HepG2 (cell line): ENCODE data around the gene S100A6. TPM values are rescaled to one million over a fixed set of nuclear protein-coding genes. Genes with fewer than 3 reads are reported as not detected.

Experiments used
- ATAC-seq: fragments of 200-7000 bp; cut with Tn5 transposase; 3 replicates; pipeline ENCODE4 v1.9.1; 2020; ENCODE audit warnings: mild to moderate bottlenecking, moderate library complexity
- BruUV-seq: library from RNA; stranded (reverse); fragments of 400-500 nt; replicated peaks from 2 replicates; lab custom pipeline; 2021; lab: Mats Ljungman, UMichigan
- CTCF ChIA-PET: fragments of 300-600 bp; formaldehyde crosslinking; extraction: SDS; loops from one replicate; lab custom pipeline; 2021; ENCODE audit warnings: low total read pairs, inconsistent platforms, low intra/inter-chr PET ratio; lab: Yijun Ruan, JAX
- POLR2A ChIA-PET: fragments of 350-600 bp; sonication (Branson Sonifier 250); formaldehyde crosslinking; loops from one replicate; lab custom pipeline; 2020; ENCODE audit warnings: antibody characterized with exemption, inconsistent platforms; lab: Yijun Ruan, JAX
- DNase-seq: peaks from one replicate; pipeline ENCODE4 v3.0.0-alpha.2; 2015; ENCODE audit warnings: low spot score
- FAIRE-seq: peaks from 3 replicates; lab custom pipeline; 2011; peaks lifted over from hg19 to GRCh38; lab: Jason Lieb, UNC
- H2AFZ ChIP-seq: one replicate; pipeline ENCODE4 v1.6.1; 2011; ENCODE audit warnings: low read length, inconsistent platforms
- H3K27ac ChIP-seq: fragments of 300-600 bp; 3 replicates; pipeline ENCODE4 v1.8.0; 2011; ENCODE audit warnings: mixed run types, mild to moderate bottlenecking, mixed read lengths, low read length, inconsistent platforms; ENCODE audit not compliant: insufficient read depth; ENCODE audit errors: extremely low read length
- H3K27me3 ChIP-seq, 2 experiments: fragments of 200-600 bp in 1 of 2; 2 replicates in 1 of 2; 3 replicates in 1 of 2; pipeline versions ENCODE4 v1.6.0 to v1.8.0; 2011; ENCODE audit warnings: low read length in 2 of 2, mild to moderate bottlenecking in 2 of 2, moderate library complexity in 2 of 2, inconsistent platforms in 1 of 2; ENCODE audit not compliant: insufficient read depth in 2 of 2, control insufficient read depth in 1 of 2
- H3K36me3 ChIP-seq, 2 experiments: fragments of 200-600 bp in 1 of 2; replicated peaks in 1 of 2; 2 replicates in 1 of 2; 3 replicates in 1 of 2; pipeline versions ENCODE4 v1.5.1 to v1.8.0; 2011; ENCODE audit warnings: low read length in 2 of 2, inconsistent platforms in 1 of 2; ENCODE audit not compliant: insufficient read depth in 2 of 2, control insufficient read depth in 1 of 2
- H3K4me1 ChIP-seq: 2 replicates; pipeline ENCODE4 v1.5.1; 2012; ENCODE audit warnings: low read length, inconsistent platforms; ENCODE audit not compliant: insufficient read depth
- H3K4me2 ChIP-seq: 2 replicates; pipeline ENCODE4 v1.6.0; 2011; ENCODE audit warnings: low read depth, low read length, inconsistent platforms
- H3K4me3 ChIP-seq, 3 experiments: fragments of 200-600 bp in 1 of 3; sonication (generic), shearing (Covaris generic) in 1 of 3; replicated peaks in 1 of 3; 2 replicates each; pipeline ENCODE4 v1.5.1; 2011 to 2016; ENCODE audit warnings: low read length in 3 of 3, inconsistent platforms in 2 of 3, low read depth in 2 of 3, mild to moderate bottlenecking in 2 of 3, control low read depth in 1 of 3, mixed read lengths in 1 of 3; ENCODE audit not compliant: insufficient read depth in 1 of 3
- H3K79me2 ChIP-seq: one replicate; pipeline ENCODE4 v1.6.1; 2011; ENCODE audit warnings: low read length, inconsistent platforms; ENCODE audit not compliant: insufficient read depth
- H3K9ac ChIP-seq: 2 replicates; pipeline ENCODE4 v1.6.0; 2011; ENCODE audit warnings: mild to moderate bottlenecking, low read depth, low read length, inconsistent platforms; ENCODE audit not compliant: insufficient read depth
- H3K9me3 ChIP-seq: 2 replicates; pipeline ENCODE4 v1.5.1; 2012; ENCODE audit warnings: mild to moderate bottlenecking, low read length
- H4K20me1 ChIP-seq: 2 replicates; pipeline ENCODE4 v1.6.0; 2011; ENCODE audit warnings: inconsistent platforms, mild to moderate bottlenecking, low read length, moderate library complexity; ENCODE audit not compliant: insufficient read depth
- GPN1 ChIP-seq: sonication (generic); formaldehyde crosslinking; IDR thresholded peaks from 2 replicates; pipeline ENCODE4 v1.5.1; 2020; ENCODE audit warnings: missing genetic modification reagents, borderline replicate concordance
- REL ChIP-seq: sonication (generic); formaldehyde crosslinking; conservative IDR thresholded peaks from 2 replicates; pipeline ENCODE4 v1.8.0; 2022; ENCODE audit warnings: mild to moderate bottlenecking, missing genetic modification reagents, moderate library complexity
- WGBS: methylation state at CpG from one replicate; pipeline ENCODE4 v1.1.6; 2017; ENCODE audit warnings: low lambda C conversion rate; 5-methylcytosine and 5-hydroxymethylcytosine counted together
- in situ Hi-C: cut with HindIII; loops from 2 replicates; pipeline ENCODE4 v1.10.0; 2017; ENCODE audit warnings: low pct_unique_long_range_greater_than_20kb; ENCODE audit not compliant: extremely low pct_ligation_motif_present
- intact Hi-C: fragments of 100-400 bp; cut with micrococcal nuclease; formaldehyde crosslinking; loops from one replicate; pipeline ENCODE4 v1.10.0; 2022; ENCODE audit not compliant: unreplicated experiment
- polyA plus RNA-seq, 8 experiments: library from polyadenylated mRNA; depleted of rRNA in 3 of 8; stranded (reverse) in 7 of 8; unstranded in 1 of 8; fragments of >200 nt; fragmentation: Illumina TruSeq in 4 of 8; extraction: Trizol in 4 of 8; gene quantifications; 2 replicates each; pipeline versions ENCODE4 v1.2.1 to v1.2.3, GENCODE V29; 2011 to 2016; ENCODE audit warnings: low read depth in 4 of 8, missing spikeins in 1 of 8, mixed read lengths in 1 of 8; ENCODE audit not compliant: insufficient read depth in 1 of 8
- total RNA-seq, 5 experiments: library from RNA; depleted of rRNA; stranded (reverse); fragments of >200 nt; fragmentation: Illumina TruSeq; extraction: Trizol; gene quantifications; 2 replicates each; pipeline ENCODE4 v1.2.3, GENCODE V29; 2016; ENCODE audit warnings: low read depth in 1 of 5
- TF ChIP-seq, protein P1 (sequence below): sonication (generic); formaldehyde crosslinking; IDR thresholded peaks from 2 replicates; pipeline ENCODE4 v1.5.0; 2020; ENCODE audit warnings: mild to moderate bottlenecking, missing genetic modification reagents, moderate library complexity
- TF ChIP-seq, protein P2 (sequence below): sonication (generic); formaldehyde crosslinking; IDR thresholded peaks from 2 replicates; pipeline ENCODE4 v1.9.0; 2021; ENCODE audit warnings: missing genetic modification reagents, borderline replicate concordance

Gene S100A6
- total and polyA plus RNA-seq, 2 of the 13 experiments (the other 11 are each of a cell fraction or from before 2014, with no cell fraction given): 72.9 to 85.0 TPM

- DNase-seq (no peak), FAIRE-seq (no peak), ATAC-seq (no peak)
- TF ChIP-seq, protein P1, sequence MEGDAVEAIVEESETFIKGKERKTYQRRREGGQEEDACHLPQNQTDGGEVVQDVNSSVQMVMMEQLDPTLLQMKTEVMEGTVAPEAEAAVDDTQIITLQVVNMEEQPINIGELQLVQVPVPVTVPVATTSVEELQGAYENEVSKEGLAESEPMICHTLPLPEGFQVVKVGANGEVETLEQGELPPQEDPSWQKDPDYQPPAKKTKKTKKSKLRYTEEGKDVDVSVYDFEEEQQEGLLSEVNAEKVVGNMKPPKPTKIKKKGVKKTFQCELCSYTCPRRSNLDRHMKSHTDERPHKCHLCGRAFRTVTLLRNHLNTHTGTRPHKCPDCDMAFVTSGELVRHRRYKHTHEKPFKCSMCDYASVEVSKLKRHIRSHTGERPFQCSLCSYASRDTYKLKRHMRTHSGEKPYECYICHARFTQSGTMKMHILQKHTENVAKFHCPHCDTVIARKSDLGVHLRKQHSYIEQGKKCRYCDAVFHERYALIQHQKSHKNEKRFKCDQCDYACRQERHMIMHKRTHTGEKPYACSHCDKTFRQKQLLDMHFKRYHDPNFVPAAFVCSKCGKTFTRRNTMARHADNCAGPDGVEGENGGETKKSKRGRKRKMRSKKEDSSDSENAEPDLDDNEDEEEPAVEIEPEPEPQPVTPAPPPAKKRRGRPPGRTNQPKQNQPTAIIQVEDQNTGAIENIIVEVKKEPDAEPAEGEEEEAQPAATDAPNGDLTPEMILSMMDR (CRISPR knock-in tag): peak; percentile 22; the same call in 1 of the 2 replicates
- TF ChIP-seq REL: no peak
- TF ChIP-seq, protein P2, sequence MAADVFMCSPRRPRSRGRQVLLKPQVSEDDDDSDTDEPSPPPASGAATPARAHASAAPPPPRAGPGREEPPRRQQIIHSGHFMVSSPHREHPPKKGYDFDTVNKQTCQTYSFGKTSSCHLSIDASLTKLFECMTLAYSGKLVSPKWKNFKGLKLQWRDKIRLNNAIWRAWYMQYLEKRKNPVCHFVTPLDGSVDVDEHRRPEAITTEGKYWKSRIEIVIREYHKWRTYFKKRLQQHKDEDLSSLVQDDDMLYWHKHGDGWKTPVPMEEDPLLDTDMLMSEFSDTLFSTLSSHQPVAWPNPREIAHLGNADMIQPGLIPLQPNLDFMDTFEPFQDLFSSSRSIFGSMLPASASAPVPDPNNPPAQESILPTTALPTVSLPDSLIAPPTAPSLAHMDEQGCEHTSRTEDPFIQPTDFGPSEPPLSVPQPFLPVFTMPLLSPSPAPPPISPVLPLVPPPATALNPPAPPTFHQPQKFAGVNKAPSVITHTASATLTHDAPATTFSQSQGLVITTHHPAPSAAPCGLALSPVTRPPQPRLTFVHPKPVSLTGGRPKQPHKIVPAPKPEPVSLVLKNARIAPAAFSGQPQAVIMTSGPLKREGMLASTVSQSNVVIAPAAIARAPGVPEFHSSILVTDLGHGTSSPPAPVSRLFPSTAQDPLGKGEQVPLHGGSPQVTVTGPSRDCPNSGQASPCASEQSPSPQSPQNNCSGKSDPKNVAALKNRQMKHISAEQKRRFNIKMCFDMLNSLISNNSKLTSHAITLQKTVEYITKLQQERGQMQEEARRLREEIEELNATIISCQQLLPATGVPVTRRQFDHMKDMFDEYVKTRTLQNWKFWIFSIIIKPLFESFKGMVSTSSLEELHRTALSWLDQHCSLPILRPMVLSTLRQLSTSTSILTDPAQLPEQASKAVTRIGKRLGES: no peak
- TF ChIP-seq GPN1 (CRISPR knock-in tag): no peak
- POLR2A ChIA-PET: no interaction called here
- Histone ChIP-seq H3K27ac (no peak overlapping the region), H3K4me2 (no peak overlapping the region), H3K9me3 (no peaks in the 10 kb centered on the region), H3K36me3 (no peaks in the 10 kb centered on the region), H3K79me2 (no peaks in the 10 kb centered on the region), H2AFZ (no peak overlapping the region), H4K20me1 (no peaks in the 10 kb centered on the region), H3K27me3 (no peaks in the 10 kb centered on the region; a peak in 3 of 5 replicates), H3K9ac (no peak overlapping the region), H3K4me3 (no peak overlapping the region), H3K4me1 (peaks cover 15% of the 10 kb centered on the region)
- 41% methylated on average over 3 of the region's 3 CpGs for WGBS
- in situ Hi-C loops (loop anchor here (10.0 kb wide), 2 partner anchors 232 to 262 kb away; partner anchors contain the start of gene SLC27A3), intact Hi-C loops (loop anchor here (5.0 kb wide), 1 partner anchor 114 kb away; the partner anchor contains the start of genes S100A1 and S100A13)
- CTCF ChIA-PET: interaction anchor here (4.2 kb wide), 1 partner anchor 56 kb away, joined by 63 read pairs; no protein-coding TSS in a partner anchor
- no TSS peak for BruUV-seq
Observed at GRCh38 chr1:153513023-153513422, 22.8 kb downstream of the S100A6 start.
